Ammon's horn (tissue), 1 donor: Measurements from ENCODE around the gene SLC50A1.

Experiments used
- DNase-seq: peaks from one replicate; pipeline ENCODE4 v3.0.0-alpha.2; 2016; ENCODE audit warnings: low spot score

The SLC50A1 gene

GRCh38 chr1:155184835-155185782 is 49.5 kb downstream of the SLC50A1 start:
- DNase-seq, result no peak

- no peak for DNase-seq
These were observed 50.1 kb downstream of the SLC50A1 start for GRCh38 chr1:155185783-155186066.

GRCh38 chr1:155186067-155186793 is 50.6 kb downstream of the SLC50A1 start:
- no peak for DNase-seq

GRCh38 chr1:155186794-155187455 is 51.3 kb downstream of the SLC50A1 start:
- no peak for DNase-seq

DNA sequence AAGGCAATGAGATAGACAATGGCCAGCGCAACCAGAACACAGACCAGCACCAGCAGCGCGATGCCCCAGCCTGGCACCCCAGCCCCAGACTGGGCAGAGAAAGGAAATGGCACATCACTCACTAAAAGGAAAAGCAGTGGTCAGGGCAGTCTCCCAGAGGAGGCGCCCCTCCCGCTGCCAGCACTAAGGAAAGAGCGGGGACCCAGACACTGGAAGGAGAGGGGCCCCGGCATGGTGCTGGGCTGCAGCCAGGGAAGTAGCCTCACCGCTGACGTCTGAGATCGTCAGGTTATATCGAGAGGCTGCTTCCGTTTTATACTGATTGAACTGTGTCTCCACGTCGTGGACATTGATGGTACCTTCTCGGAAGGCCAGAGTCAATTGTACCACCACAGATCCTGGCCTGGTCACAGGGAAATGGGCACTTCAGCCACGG is 51.8 kb downstream of the SLC50A1 start:
- no peak for DNase-seq

GRCh38 chr1:155188268-155188667 is 52.6 kb downstream of the SLC50A1 start:
- no peak for DNase-seq
